ENCODE results near the gene TMEM201. TPM values are rescaled to one million over a fixed set of nuclear protein-coding genes. Genes with fewer than 3 reads are reported as not detected.

Gene TMEM201
- total and polyA plus RNA-seq, 9 of the 15 experiments (the other 6 are each of a cell fraction or from before 2014, with no cell fraction given): 0.42 to 51.3 (median 7.4) TPM

- peak overlapping the region in 1 of 2 experiments; percentile 81; a peak in 2 of 4 replicates for H3K9ac ChIP-seq (ENCODE audit: insufficient read depth in 1 of 2, low read depth in 2 of 2, low read length in 2 of 2)
- WGBS (ENCODE audit: insufficient coverage, low coverage, missing lambda C conversion rate): 28% methylated on average over 16 of the region's 16 CpGs
- no peak overlapping the region for H3K4me2 ChIP-seq (ENCODE audit: insufficient read depth, low read length)
- peaks cover 4 to 22% of the 10 kb centered on the region in 2 experiments; a peak in 3 of 5 replicates for H3K4me1 ChIP-seq (replicated peaks in 1 of 2; ENCODE audit: control insufficient read depth in 2 of 2, insufficient read depth in 2 of 2, low read length in 2 of 2)
- no peaks in the 10 kb centered on the region; the same call in 1 of the 2 replicates for H4K20me1 ChIP-seq (replicated peaks; ENCODE audit: control insufficient read depth, insufficient read depth, low read length)
- H3K36me3 ChIP-seq (ENCODE audit: control insufficient read depth, insufficient read depth, low read length): peaks cover 34% of the 10 kb centered on the region; the same call in 2 of the 3 replicates
- FAIRE-seq (peak; percentile 94), ATAC-seq (peak; percentile 96), DNase-seq (ENCODE audit: extremely low read depth in 1 of 4, low spot score in 3 of 4) (peak; percentile 79 to 85 (median 82))
- ChIA-PET POLR2A (interaction anchor here (0.6 to 3.4 kb wide), 8 partner anchors 9 to 149 kb away, joined by 3 to 17 read pairs (median 6); partner anchors contain the start of gene TMEM201), CTCF (ENCODE audit: low intra/inter-chr PET ratio) (interaction anchor here (0.5 to 1.8 kb wide), 4 partner anchors 99 to 252 kb away, joined by 3 to 4 read pairs (median 4); no protein-coding TSS in a partner anchor)
- BruUV-seq (replicated peaks): no TSS peak
- H2AFZ ChIP-seq (ENCODE audit: low read depth, low read length): no peak overlapping the region
- intact Hi-C loops (cut with micrococcal nuclease) (loop anchor here (1.0 kb wide), 1 partner anchor 120 kb away; no protein-coding TSS in a partner anchor), in situ Hi-C loops (cut with MboI) (no loop called here)
- no peaks in the 10 kb centered on the region for H3K79me2 ChIP-seq (ENCODE audit: control insufficient read depth, insufficient read depth, low read length)
- no peaks in the 10 kb centered on the region for H3K9me3 ChIP-seq (replicated peaks; ENCODE audit: control insufficient read depth, insufficient read depth, low read depth, low read length)
- H3K9me1 ChIP-seq (ENCODE audit: control insufficient read depth, insufficient read depth, low read length): no peaks in the 10 kb centered on the region
- peaks cover 8 to 17% of the 10 kb centered on the region in 2 experiments for H3K27me3 ChIP-seq (ENCODE audit: control insufficient read depth in 2 of 2, insufficient read depth in 2 of 2, low read length in 2 of 2)
- H3K27ac ChIP-seq (ENCODE audit: extremely low read depth, low read depth, low read length): no peak overlapping the region
- no peak overlapping the region for H3K4me3 ChIP-seq
- peak; percentile 51; the same call in 1 of the 2 replicates for TF ChIP-seq STAG1 (CRISPR knock-in tag; IDR thresholded peaks at IDR 0.05; ENCODE audit: borderline replicate concordance)
- TF ChIP-seq KLF16 (IDR thresholded peaks at IDR 0.05): 0 out of 2 replicates have a peak, but pooled peaks have one; percentile 24
- TF ChIP-seq, protein P1, sequence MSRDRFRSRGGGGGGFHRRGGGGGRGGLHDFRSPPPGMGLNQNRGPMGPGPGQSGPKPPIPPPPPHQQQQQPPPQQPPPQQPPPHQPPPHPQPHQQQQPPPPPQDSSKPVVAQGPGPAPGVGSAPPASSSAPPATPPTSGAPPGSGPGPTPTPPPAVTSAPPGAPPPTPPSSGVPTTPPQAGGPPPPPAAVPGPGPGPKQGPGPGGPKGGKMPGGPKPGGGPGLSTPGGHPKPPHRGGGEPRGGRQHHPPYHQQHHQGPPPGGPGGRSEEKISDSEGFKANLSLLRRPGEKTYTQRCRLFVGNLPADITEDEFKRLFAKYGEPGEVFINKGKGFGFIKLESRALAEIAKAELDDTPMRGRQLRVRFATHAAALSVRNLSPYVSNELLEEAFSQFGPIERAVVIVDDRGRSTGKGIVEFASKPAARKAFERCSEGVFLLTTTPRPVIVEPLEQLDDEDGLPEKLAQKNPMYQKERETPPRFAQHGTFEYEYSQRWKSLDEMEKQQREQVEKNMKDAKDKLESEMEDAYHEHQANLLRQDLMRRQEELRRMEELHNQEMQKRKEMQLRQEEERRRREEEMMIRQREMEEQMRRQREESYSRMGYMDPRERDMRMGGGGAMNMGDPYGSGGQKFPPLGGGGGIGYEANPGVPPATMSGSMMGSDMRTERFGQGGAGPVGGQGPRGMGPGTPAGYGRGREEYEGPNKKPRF (IDR thresholded peaks at IDR 0.05; ENCODE audit: low read depth, low read length): no peak
- TF ChIP-seq ZNF445 (CRISPR knock-in tag; IDR thresholded peaks at IDR 0.05; ENCODE audit: low read depth): no peak
- TF ChIP-seq, protein P2, sequence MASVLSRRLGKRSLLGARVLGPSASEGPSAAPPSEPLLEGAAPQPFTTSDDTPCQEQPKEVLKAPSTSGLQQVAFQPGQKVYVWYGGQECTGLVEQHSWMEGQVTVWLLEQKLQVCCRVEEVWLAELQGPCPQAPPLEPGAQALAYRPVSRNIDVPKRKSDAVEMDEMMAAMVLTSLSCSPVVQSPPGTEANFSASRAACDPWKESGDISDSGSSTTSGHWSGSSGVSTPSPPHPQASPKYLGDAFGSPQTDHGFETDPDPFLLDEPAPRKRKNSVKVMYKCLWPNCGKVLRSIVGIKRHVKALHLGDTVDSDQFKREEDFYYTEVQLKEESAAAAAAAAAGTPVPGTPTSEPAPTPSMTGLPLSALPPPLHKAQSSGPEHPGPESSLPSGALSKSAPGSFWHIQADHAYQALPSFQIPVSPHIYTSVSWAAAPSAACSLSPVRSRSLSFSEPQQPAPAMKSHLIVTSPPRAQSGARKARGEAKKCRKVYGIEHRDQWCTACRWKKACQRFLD (CRISPR knock-in tag; IDR thresholded peaks at IDR 0.05): no peak
- peak; percentile 22; the same call in 1 of the 2 replicates for TF ChIP-seq CREM (IDR thresholded peaks at IDR 0.05; ENCODE audit: low read depth)
- peak; percentile 27; the same call in 1 of the 2 replicates for TF ChIP-seq CBFA2T3 (IDR thresholded peaks at IDR 0.05)
- TF ChIP-seq KLF10 (CRISPR knock-in tag; IDR thresholded peaks at IDR 0.05): no peak
- TF ChIP-seq UBTF (IDR thresholded peaks at IDR 0.05; ENCODE audit: borderline replicate concordance in 1 of 2, low read depth in 2 of 2, low read length in 2 of 2): 0 out of 4 replicates have a peak, but pooled peaks of 1 of the 2 experiments have one; percentile 39
- peak; percentile 15 to 54; a peak in 2 of 4 replicates for TF ChIP-seq MAZ (CRISPR knock-in tag; conservative IDR thresholded peaks at IDR 0.05 in 1 of 2, IDR thresholded peaks at IDR 0.05 in 1 of 2)
- peak; percentile 8; the same call in 1 of the 2 replicates for TF ChIP-seq ZNF239 (CRISPR knock-in tag; IDR thresholded peaks at IDR 0.05)
Measured at GRCh38 chr1:9615316-9616063, 26.8 kb downstream of the TMEM201 start.

Measured in K562 (cell line).